HUES64 (cell line): ENCODE measurements around the gene MEIS2.

Experiments used
- H3K27ac ChIP-seq: 2 replicates; pipeline ENCODE4 v1.7.0; 2013; ENCODE audit warnings: low read depth, low read length, inconsistent platforms
- H3K27me3 ChIP-seq: 2 replicates; pipeline ENCODE4 v1.6.1; 2013; ENCODE audit warnings: mild to moderate bottlenecking, low read length; ENCODE audit not compliant: insufficient read depth
- H3K36me3 ChIP-seq: 2 replicates; pipeline ENCODE4 v1.6.1; 2013; ENCODE audit warnings: mild to moderate bottlenecking, low read length; ENCODE audit not compliant: insufficient read depth
- H3K4me1 ChIP-seq: 2 replicates; pipeline ENCODE4 v1.6.1; 2013; ENCODE audit warnings: mild to moderate bottlenecking, low read length, moderate library complexity; ENCODE audit not compliant: insufficient read depth
- H3K4me3 ChIP-seq: 2 replicates; pipeline ENCODE4 v1.5.1; 2013; ENCODE audit warnings: mild to moderate bottlenecking, low read length, moderate library complexity
- H3K9ac ChIP-seq: 2 replicates; pipeline ENCODE4 v1.6.1; 2013; ENCODE audit warnings: mild to moderate bottlenecking, low read depth, low read length
- H3K9me3 ChIP-seq: 2 replicates; pipeline ENCODE4 v1.6.1; 2013; ENCODE audit warnings: low read depth, low read length; ENCODE audit not compliant: insufficient read depth
- WGBS: fragments of 150-250, 120-280 bp; methylation state at CpG from one replicate; pipeline ENCODE4 v1.1.7; 2013; ENCODE audit warnings: missing lambda C conversion rate; 5-methylcytosine and 5-hydroxymethylcytosine counted together

Gene MEIS2

GRCh38 chr15:37112971-37113670 is 12.8 kb upstream of the MEIS2 start:
- no peaks in the 10 kb centered on the region for H3K36me3 ChIP-seq
- no peaks in the 10 kb centered on the region for H3K9me3 ChIP-seq
- H3K27ac ChIP-seq = no peak overlapping the region
- 75% methylated on average over 5 of the region's 5 CpGs for WGBS
- H3K9ac ChIP-seq = no peak overlapping the region
- H3K4me1 ChIP-seq = peaks cover 49% of the 10 kb centered on the region
- no peak overlapping the region for H3K4me3 ChIP-seq
- H3K27me3 ChIP-seq = peaks cover 61% of the 10 kb centered on the region

- H3K4me3 ChIP-seq = no peak overlapping the region
- WGBS = 52% methylated on average over 4 of the region's 4 CpGs
- no peak overlapping the region for H3K9ac ChIP-seq
- peaks cover 71% of the 10 kb centered on the region for H3K27me3 ChIP-seq
- no peaks in the 10 kb centered on the region for H3K9me3 ChIP-seq
- H3K4me1 ChIP-seq = peaks cover 57% of the 10 kb centered on the region
- H3K36me3 ChIP-seq = no peaks in the 10 kb centered on the region
- no peak overlapping the region for H3K27ac ChIP-seq
Observed at GRCh38 chr15:37112171-37112570, 11.8 kb upstream of the MEIS2 start.

- Histone ChIP-seq H3K27ac (no peak overlapping the region), H3K9ac (no peak overlapping the region), H3K4me3 (peak overlapping the region; percentile 49), H3K9me3 (no peaks in the 10 kb centered on the region), H3K27me3 (peaks cover 75% of the 10 kb centered on the region), H3K4me1 (peaks cover 57% of the 10 kb centered on the region), H3K36me3 (no peaks in the 10 kb centered on the region)
- WGBS = 31% methylated on average over 3 of the region's 3 CpGs
Observed at GRCh38 chr15:37111427-37111717, 11.0 kb upstream of the MEIS2 start.

- Histone ChIP-seq H3K4me1 (peaks cover 68% of the 10 kb centered on the region), H3K27ac (no peak overlapping the region), H3K27me3 (peaks cover 89% of the 10 kb centered on the region), H3K9ac (no peak overlapping the region), H3K36me3 (no peaks in the 10 kb centered on the region), H3K9me3 (no peaks in the 10 kb centered on the region), H3K4me3 (peak overlapping the region; percentile 49)
- WGBS = under 1% methylated on average over 25 of the region's 27 CpGs
Observed at GRCh38 chr15:37109872-37110572, 9.7 kb upstream of the MEIS2 start.

- Histone ChIP-seq H3K4me1 (peaks cover 70% of the 10 kb centered on the region), H3K9me3 (no peaks in the 10 kb centered on the region), H3K4me3 (peak overlapping the region; percentile 49), H3K27me3 (peaks cover 96% of the 10 kb centered on the region), H3K9ac (no peak overlapping the region), H3K27ac (no peak overlapping the region), H3K36me3 (no peaks in the 10 kb centered on the region)
- under 1% methylated on average over 18 of the region's 18 CpGs for WGBS
Observed at GRCh38 chr15:37109168-37109871, 9.0 kb upstream of the MEIS2 start.

DNA sequence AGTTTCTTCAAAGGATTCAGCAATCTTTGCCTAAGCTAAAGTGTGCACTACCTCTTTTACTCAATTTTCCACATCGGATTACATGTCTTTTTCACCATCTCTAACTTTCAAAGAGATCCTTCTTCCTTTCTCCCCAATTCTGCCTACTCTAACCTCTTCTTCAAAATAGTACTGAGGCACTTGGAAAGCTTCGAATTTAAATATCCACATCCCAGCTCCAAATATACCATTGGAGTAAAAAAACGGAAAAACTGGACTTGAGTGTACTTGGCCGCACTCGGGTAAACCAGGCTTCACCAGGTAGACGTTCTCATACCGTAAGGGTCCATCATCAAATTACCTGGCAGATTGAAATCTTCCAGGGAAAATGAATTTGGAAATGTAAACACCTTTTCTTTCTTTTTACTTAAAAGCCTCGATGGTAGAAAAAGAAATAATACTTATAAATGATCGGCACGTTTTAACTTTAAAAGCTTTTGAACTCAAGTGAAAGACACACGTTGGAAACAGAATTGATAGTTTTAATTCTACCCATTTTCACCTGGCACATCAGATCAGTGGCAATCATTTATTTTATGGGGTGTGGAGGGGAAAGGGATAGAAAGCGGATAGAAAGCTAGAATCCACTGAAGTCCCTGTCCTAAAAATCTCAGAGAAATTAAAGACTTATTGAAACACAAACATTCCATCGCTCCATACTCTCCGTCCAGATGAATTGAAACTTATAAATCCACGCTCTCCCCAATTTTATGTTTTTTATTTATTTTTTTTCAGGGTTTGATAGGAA is 8.2 kb upstream of the MEIS2 start:
- peaks cover 96% of the 10 kb centered on the region for H3K27me3 ChIP-seq

DNA sequence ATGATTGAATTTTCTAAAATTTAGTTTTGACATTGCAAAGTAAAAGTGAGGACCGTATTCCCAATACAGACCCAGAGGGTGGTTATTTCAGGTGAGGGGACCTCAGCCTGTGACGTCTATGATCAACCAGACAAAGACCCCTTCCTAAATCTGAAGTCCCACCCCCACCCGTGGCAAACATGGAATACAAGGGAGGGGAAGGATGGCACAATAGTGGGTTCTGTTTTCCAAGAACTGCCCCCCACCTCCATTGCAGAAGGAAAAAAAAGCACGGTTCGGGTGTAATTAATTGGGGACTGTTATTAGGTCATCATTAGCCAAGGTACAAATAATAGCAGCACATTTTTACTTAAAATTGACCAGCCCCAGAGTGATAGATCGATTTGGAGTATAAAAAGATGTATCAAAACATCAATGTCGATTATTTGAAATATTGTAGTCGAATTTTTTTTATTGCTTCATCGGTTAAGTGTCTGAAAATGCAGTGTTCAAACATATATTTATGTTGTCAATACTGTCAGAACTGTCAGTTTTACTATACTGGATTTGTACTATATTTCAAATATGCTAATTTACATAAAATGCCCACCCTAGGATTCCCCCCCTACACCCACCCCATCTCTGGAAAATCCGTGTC is 7.5 kb upstream of the MEIS2 start:
- Histone ChIP-seq H3K9ac (no peak overlapping the region), H3K36me3 (no peaks in the 10 kb centered on the region), H3K4me1 (peaks cover 57% of the 10 kb centered on the region), H3K9me3 (no peaks in the 10 kb centered on the region), H3K27ac (no peak overlapping the region), H3K4me3 (peak overlapping the region; percentile 57), H3K27me3 (peaks cover 96% of the 10 kb centered on the region)
- 5% methylated on average over 6 of the region's 10 CpGs for WGBS

More for the DNA sequence above, 8.2 kb upstream of the MEIS2 start:
- no peaks in the 10 kb centered on the region for H3K9me3 ChIP-seq
- H3K27ac ChIP-seq = no peak overlapping the region
- WGBS = 10% methylated on average over 11 of the region's 15 CpGs
- H3K4me3 ChIP-seq = no peak overlapping the region
- peaks cover 63% of the 10 kb centered on the region for H3K4me1 ChIP-seq
- H3K36me3 ChIP-seq = no peaks in the 10 kb centered on the region
- H3K9ac ChIP-seq = no peak overlapping the region

DNA sequence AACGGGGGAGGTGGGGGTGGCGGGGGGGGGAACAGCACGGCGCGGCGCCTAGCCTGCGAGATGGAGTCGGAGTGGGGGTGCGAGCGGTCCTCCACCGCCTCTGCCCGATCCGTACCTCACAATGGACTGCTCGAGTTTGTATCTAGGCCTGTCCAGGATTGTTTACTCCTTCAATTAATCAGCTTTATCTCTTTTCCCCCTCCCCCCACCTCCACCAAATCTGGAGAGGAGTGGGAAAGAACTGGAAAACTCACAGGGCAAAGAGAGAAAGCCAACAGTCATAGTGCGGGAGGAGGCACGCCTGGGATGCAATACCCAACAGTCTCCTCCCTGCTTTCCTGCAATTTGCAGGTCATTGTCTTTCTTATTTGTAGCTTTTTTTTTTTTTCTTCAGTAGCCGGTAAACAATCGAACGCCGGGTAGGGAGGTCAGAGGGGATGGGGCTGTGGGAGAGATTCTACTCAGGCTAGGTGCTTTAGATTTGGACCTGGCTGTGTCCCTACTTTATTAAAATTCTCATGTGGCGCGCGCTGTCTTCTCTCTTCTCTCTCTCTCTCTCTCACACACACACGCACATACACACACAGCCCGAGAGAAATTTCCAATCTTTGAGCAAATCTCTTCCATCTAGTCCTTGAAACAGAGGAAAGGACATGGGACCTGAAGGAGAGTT is 6.9 kb upstream of the MEIS2 start:
- peaks cover 96% of the 10 kb centered on the region for H3K27me3 ChIP-seq
- H3K9ac ChIP-seq = no peak overlapping the region
- H3K36me3 ChIP-seq = no peaks in the 10 kb centered on the region
- peaks cover 54% of the 10 kb centered on the region for H3K4me1 ChIP-seq
- H3K4me3 ChIP-seq = peak overlapping the region; percentile 57
- no peak overlapping the region for H3K27ac ChIP-seq
- no peaks in the 10 kb centered on the region for H3K9me3 ChIP-seq
- WGBS = under 1% methylated on average over 19 of the region's 25 CpGs

DNA sequence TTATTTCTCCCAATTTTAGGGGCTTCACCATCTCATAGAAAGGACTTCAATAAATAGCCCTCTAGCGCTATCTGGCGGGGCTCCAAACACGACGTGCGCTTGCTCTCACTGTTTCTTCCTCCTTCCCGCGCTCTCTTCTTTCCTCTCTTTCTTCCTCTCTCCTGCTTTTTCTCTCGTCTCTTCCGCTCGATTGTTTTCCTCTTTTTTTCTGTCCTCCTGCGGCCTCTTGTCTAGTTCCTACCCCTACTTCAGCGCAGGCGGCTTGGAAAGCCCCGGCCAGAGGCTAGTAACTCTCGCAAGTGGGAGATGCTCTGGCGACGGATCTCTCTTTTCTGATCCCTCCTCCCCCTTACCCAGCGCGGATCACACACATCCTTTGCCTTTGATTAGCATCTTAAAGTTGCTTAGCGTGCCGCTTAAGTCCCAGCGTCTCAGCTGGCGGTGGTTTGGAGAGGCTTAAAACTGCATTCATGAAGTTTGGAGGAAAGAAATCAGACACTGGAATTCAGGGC is 6.2 kb upstream of the MEIS2 start:
- Histone ChIP-seq H3K36me3 (no peaks in the 10 kb centered on the region), H3K4me3 (peak overlapping the region; percentile 57), H3K4me1 (peaks cover 49% of the 10 kb centered on the region), H3K27me3 (peaks cover 92% of the 10 kb centered on the region), H3K9me3 (no peaks in the 10 kb centered on the region), H3K27ac (no peak overlapping the region), H3K9ac (no peak overlapping the region)
- under 1% methylated on average over 23 of the region's 23 CpGs for WGBS

DNA sequence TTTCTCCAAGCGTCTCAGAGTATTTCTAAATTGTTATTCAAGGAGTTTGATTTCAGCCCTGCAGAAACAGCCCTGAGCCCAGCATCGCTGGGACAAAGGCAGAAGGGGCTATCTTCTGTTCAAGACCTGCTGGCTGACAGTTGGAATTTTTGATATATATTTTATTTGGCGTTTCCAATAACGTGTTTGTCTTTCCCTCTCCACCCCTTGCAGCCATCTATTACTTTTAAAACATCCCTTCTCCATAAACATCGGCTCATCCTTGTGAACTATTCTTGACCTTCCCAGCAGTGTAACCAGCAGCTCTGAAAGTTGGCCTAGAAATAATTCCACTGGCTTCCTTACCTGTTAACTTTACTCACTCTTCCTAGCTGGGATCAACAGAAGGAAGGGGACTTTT is 5.5 kb upstream of the MEIS2 start:
- 11% methylated on average over 5 of the region's 5 CpGs for WGBS
- Histone ChIP-seq H3K4me1 (peaks cover 49% of the 10 kb centered on the region), H3K27me3 (peaks cover 85% of the 10 kb centered on the region), H3K4me3 (peak overlapping the region; percentile 57; the same call in 1 of the 2 replicates), H3K36me3 (no peaks in the 10 kb centered on the region), H3K27ac (no peak overlapping the region), H3K9ac (no peak overlapping the region), H3K9me3 (no peaks in the 10 kb centered on the region)
